HG03025 (cell line): ENCODE results near the gene DHFR.

Experiments used
- ATAC-seq: cut with Tn5 transposase; IDR thresholded peaks from one replicate; pipeline ENCODE4 v1.9.1; 2021; ENCODE audit warnings: mild to moderate bottlenecking, moderate library complexity; ENCODE audit not compliant: unreplicated experiment, low FRiP score

Gene DHFR

GRCh38 chr5:80656425-80656824 is 1.6 kb upstream of the DHFR start:
- ATAC-seq, result no peak

GRCh38 chr5:80655231-80655774 is 520 bp upstream of the DHFR start:
- ATAC-seq, result no peak

- no peak for ATAC-seq
These were observed 761 bp downstream of the DHFR start for GRCh38 chr5:80654054-80654390.

GRCh38 chr5:80653502-80653901 is 1.3 kb downstream of the DHFR start:
- no peak for ATAC-seq

GRCh38 chr5:80646926-80647325 is 7.9 kb downstream of the DHFR start:
- no peak for ATAC-seq

GRCh38 chr5:80644900-80645299 is 9.9 kb downstream of the DHFR start:
- ATAC-seq, result no peak

- ATAC-seq, result no peak
These were observed 13.4 kb downstream of the DHFR start for GRCh38 chr5:80641353-80641752.

GRCh38 chr5:80634193-80634592 is 20.6 kb downstream of the DHFR start:
- no peak for ATAC-seq

- no peak for ATAC-seq
These were observed 22.1 kb downstream of the DHFR start for GRCh38 chr5:80632700-80633099.

- no peak for ATAC-seq
These were observed 23.2 kb downstream of the DHFR start for GRCh38 chr5:80631278-80632259.

GRCh38 chr5:80629281-80629680 is 25.5 kb downstream of the DHFR start:
- no peak for ATAC-seq

GRCh38 chr5:80625230-80625629 is 29.6 kb downstream of the DHFR start:
- no peak for ATAC-seq

GRCh38 chr5:80623999-80624398 is 30.8 kb downstream of the DHFR start:
- ATAC-seq, result no peak

- no peak for ATAC-seq
These were observed 32.0 kb downstream of the DHFR start for GRCh38 chr5:80622756-80623155.

- no peak for ATAC-seq
These were observed 34.6 kb downstream of the DHFR start for GRCh38 chr5:80620211-80620610.

- ATAC-seq, result no peak
These were observed 35.7 kb downstream of the DHFR start for GRCh38 chr5:80619086-80619485.

GRCh38 chr5:80618438-80618837 is 36.3 kb downstream of the DHFR start:
- ATAC-seq, result no peak

GRCh38 chr5:80615266-80615914 is 39.4 kb downstream of the DHFR start:
- ATAC-seq, result no peak

- no peak for ATAC-seq
These were observed 45.1 kb downstream of the DHFR start for GRCh38 chr5:80609692-80610091.

GRCh38 chr5:80608731-80609130 is 46.1 kb downstream of the DHFR start:
- no peak for ATAC-seq

- ATAC-seq, result no peak
These were observed 47.0 kb downstream of the DHFR start for GRCh38 chr5:80607832-80608231.

- no peak for ATAC-seq
These were observed 47.4 kb downstream of the DHFR start for GRCh38 chr5:80607343-80607742.
